HepG2 (cell line): ENCODE data around the gene CHST12. TPM values are rescaled to one million over a fixed set of nuclear protein-coding genes. Genes with fewer than 3 reads are reported as not detected.

ENCODE experiments used
- ATAC-seq: fragments of 200-7000 bp; cut with Tn5 transposase; 3 replicates; pipeline ENCODE4 v1.9.1; 2020; ENCODE audit warnings: mild to moderate bottlenecking, moderate library complexity
- BruUV-seq: library from RNA; stranded (reverse); fragments of 400-500 nt; replicated peaks from 2 replicates; lab custom pipeline; 2021; lab: Mats Ljungman, UMichigan
- CTCF ChIA-PET: fragments of 300-600 bp; formaldehyde crosslinking; extraction: SDS; loops from one replicate; lab custom pipeline; 2021; ENCODE audit warnings: low total read pairs, inconsistent platforms, low intra/inter-chr PET ratio; lab: Yijun Ruan, JAX
- POLR2A ChIA-PET: fragments of 350-600 bp; sonication (Branson Sonifier 250); formaldehyde crosslinking; loops from one replicate; lab custom pipeline; 2020; ENCODE audit warnings: antibody characterized with exemption, inconsistent platforms; lab: Yijun Ruan, JAX
- DNase-seq: peaks from one replicate; pipeline ENCODE4 v3.0.0-alpha.2; 2015; ENCODE audit warnings: low spot score
- FAIRE-seq: peaks from 3 replicates; lab custom pipeline; 2011; peaks lifted over from hg19 to GRCh38; lab: Jason Lieb, UNC
- H2AFZ ChIP-seq: one replicate; pipeline ENCODE4 v1.6.1; 2011; ENCODE audit warnings: low read length, inconsistent platforms
- H3K27ac ChIP-seq: fragments of 300-600 bp; 3 replicates; pipeline ENCODE4 v1.8.0; 2011; ENCODE audit warnings: mixed run types, mild to moderate bottlenecking, mixed read lengths, low read length, inconsistent platforms; ENCODE audit not compliant: insufficient read depth; ENCODE audit errors: extremely low read length
- H3K27me3 ChIP-seq, 2 experiments: fragments of 200-600 bp in 1 of 2; 2 replicates in 1 of 2; 3 replicates in 1 of 2; pipeline versions ENCODE4 v1.6.0 to v1.8.0; 2011; ENCODE audit warnings: low read length in 2 of 2, mild to moderate bottlenecking in 2 of 2, moderate library complexity in 2 of 2, inconsistent platforms in 1 of 2; ENCODE audit not compliant: insufficient read depth in 2 of 2, control insufficient read depth in 1 of 2
- H3K36me3 ChIP-seq, 2 experiments: fragments of 200-600 bp in 1 of 2; replicated peaks in 1 of 2; 2 replicates in 1 of 2; 3 replicates in 1 of 2; pipeline versions ENCODE4 v1.5.1 to v1.8.0; 2011; ENCODE audit warnings: low read length in 2 of 2, inconsistent platforms in 1 of 2; ENCODE audit not compliant: insufficient read depth in 2 of 2, control insufficient read depth in 1 of 2
- H3K4me1 ChIP-seq: 2 replicates; pipeline ENCODE4 v1.5.1; 2012; ENCODE audit warnings: low read length, inconsistent platforms; ENCODE audit not compliant: insufficient read depth
- H3K4me2 ChIP-seq: 2 replicates; pipeline ENCODE4 v1.6.0; 2011; ENCODE audit warnings: low read depth, low read length, inconsistent platforms
- H3K4me3 ChIP-seq, 3 experiments: fragments of 200-600 bp in 1 of 3; sonication (generic), shearing (Covaris generic) in 1 of 3; replicated peaks in 1 of 3; 2 replicates each; pipeline ENCODE4 v1.5.1; 2011 to 2016; ENCODE audit warnings: low read length in 3 of 3, inconsistent platforms in 2 of 3, low read depth in 2 of 3, mild to moderate bottlenecking in 2 of 3, control low read depth in 1 of 3, mixed read lengths in 1 of 3; ENCODE audit not compliant: insufficient read depth in 1 of 3
- H3K79me2 ChIP-seq: one replicate; pipeline ENCODE4 v1.6.1; 2011; ENCODE audit warnings: low read length, inconsistent platforms; ENCODE audit not compliant: insufficient read depth
- H3K9ac ChIP-seq: 2 replicates; pipeline ENCODE4 v1.6.0; 2011; ENCODE audit warnings: mild to moderate bottlenecking, low read depth, low read length, inconsistent platforms; ENCODE audit not compliant: insufficient read depth
- H3K9me3 ChIP-seq: 2 replicates; pipeline ENCODE4 v1.5.1; 2012; ENCODE audit warnings: mild to moderate bottlenecking, low read length
- H4K20me1 ChIP-seq: 2 replicates; pipeline ENCODE4 v1.6.0; 2011; ENCODE audit warnings: inconsistent platforms, mild to moderate bottlenecking, low read length, moderate library complexity; ENCODE audit not compliant: insufficient read depth
- BHLHE40 ChIP-seq: IDR thresholded peaks from 2 replicates; pipeline ENCODE4 v1.6.1; 2011; ENCODE audit warnings: low read length, improper control_type of control experiment
- ETV5 ChIP-seq: IDR thresholded peaks from 2 replicates; pipeline ENCODE4 v1.6.1; 2018; ENCODE audit warnings: missing biosample characterization, missing genetic modification reagents, inconsistent platforms, borderline replicate concordance
- FOXO1 ChIP-seq: sonication (generic); formaldehyde crosslinking; IDR thresholded peaks from 2 replicates; pipeline ENCODE4 v1.4.0; 2020; ENCODE audit warnings: missing genetic modification reagents
- HDAC2 ChIP-seq: sonication (generic); formaldehyde crosslinking; IDR thresholded peaks from 2 replicates; pipeline ENCODE4 v1.4.0; 2020; ENCODE audit warnings: missing genetic modification reagents
- HNRNPL ChIP-seq: fragments of 200-400 bp; formaldehyde crosslinking; IDR thresholded peaks from 2 replicates; pipeline ENCODE4 v1.6.1; 2017; ENCODE audit warnings: mild to moderate bottlenecking, low read depth, low read length
- KMT2B ChIP-seq: IDR thresholded peaks from 2 replicates; pipeline ENCODE4 v1.6.1; 2016; ENCODE audit warnings: missing genetic modification reagents, missing compliant biosample characterization
- MED1 ChIP-seq: sonication (generic); formaldehyde crosslinking; IDR thresholded peaks from 2 replicates; pipeline ENCODE4 v1.4.0; 2020; ENCODE audit warnings: missing genetic modification reagents
- NRL ChIP-seq: sonication (generic); formaldehyde crosslinking; IDR thresholded peaks from 2 replicates; pipeline ENCODE4 v1.5.0; 2020; ENCODE audit warnings: missing genetic modification reagents, mild to moderate bottlenecking, moderate library complexity, borderline replicate concordance
- POLR2AphosphoS2 ChIP-seq: IDR thresholded peaks from 2 replicates; pipeline ENCODE4 v1.6.1; 2011; ENCODE audit warnings: low read depth, low read length, improper control_type of control experiment
- ZNF18 ChIP-seq: sonication (generic); formaldehyde crosslinking; IDR thresholded peaks from 2 replicates; pipeline ENCODE4 v1.8.0; 2022; ENCODE audit warnings: mild to moderate bottlenecking, missing genetic modification reagents; ENCODE audit not compliant: insufficient replicate concordance
- ZNF598 ChIP-seq: sonication (generic); formaldehyde crosslinking; IDR thresholded peaks from 2 replicates; pipeline ENCODE4 v1.5.1; 2020; ENCODE audit warnings: mild to moderate bottlenecking, missing genetic modification reagents, borderline replicate concordance
- ZNF687 ChIP-seq: sonication (generic); formaldehyde crosslinking; IDR thresholded peaks from 2 replicates; pipeline ENCODE4 v1.5.1; 2020; ENCODE audit warnings: mild to moderate bottlenecking, missing genetic modification reagents, moderate library complexity
- ZNF724P ChIP-seq: sonication (generic); formaldehyde crosslinking; IDR thresholded peaks from 2 replicates; pipeline ENCODE4 v1.8.0; 2022; ENCODE audit warnings: missing genetic modification reagents, borderline replicate concordance
- WGBS: methylation state at CpG from one replicate; pipeline ENCODE4 v1.1.6; 2017; ENCODE audit warnings: low lambda C conversion rate; 5-methylcytosine and 5-hydroxymethylcytosine counted together
- in situ Hi-C: cut with HindIII; loops from 2 replicates; pipeline ENCODE4 v1.10.0; 2017; ENCODE audit warnings: low pct_unique_long_range_greater_than_20kb; ENCODE audit not compliant: extremely low pct_ligation_motif_present
- intact Hi-C: fragments of 100-400 bp; cut with micrococcal nuclease; formaldehyde crosslinking; loops from one replicate; pipeline ENCODE4 v1.10.0; 2022; ENCODE audit not compliant: unreplicated experiment
- polyA plus RNA-seq, 8 experiments: library from polyadenylated mRNA; depleted of rRNA in 3 of 8; stranded (reverse) in 7 of 8; unstranded in 1 of 8; fragments of >200 nt; fragmentation: Illumina TruSeq in 4 of 8; extraction: Trizol in 4 of 8; gene quantifications; 2 replicates each; pipeline versions ENCODE4 v1.2.1 to v1.2.3, GENCODE V29; 2011 to 2016; ENCODE audit warnings: low read depth in 4 of 8, missing spikeins in 1 of 8, mixed read lengths in 1 of 8; ENCODE audit not compliant: insufficient read depth in 1 of 8
- total RNA-seq, 5 experiments: library from RNA; depleted of rRNA; stranded (reverse); fragments of >200 nt; fragmentation: Illumina TruSeq; extraction: Trizol; gene quantifications; 2 replicates each; pipeline ENCODE4 v1.2.3, GENCODE V29; 2016; ENCODE audit warnings: low read depth in 1 of 5
- TF ChIP-seq, protein P1 (sequence below): sonication (generic); formaldehyde crosslinking; IDR thresholded peaks from 2 replicates; pipeline ENCODE4 v1.5.1; 2020; ENCODE audit warnings: mild to moderate bottlenecking, missing genetic modification reagents, borderline replicate concordance
- TF ChIP-seq, protein P2 (sequence below): sonication (generic); formaldehyde crosslinking; IDR thresholded peaks from 2 replicates; pipeline ENCODE4 v1.4.0; 2020; ENCODE audit warnings: missing genetic modification reagents

The CHST12 gene
- total and polyA plus RNA-seq, 2 of the 13 experiments (the other 11 are each of a cell fraction or from before 2014, with no cell fraction given), result 6.4 to 15.8 TPM

DNA sequence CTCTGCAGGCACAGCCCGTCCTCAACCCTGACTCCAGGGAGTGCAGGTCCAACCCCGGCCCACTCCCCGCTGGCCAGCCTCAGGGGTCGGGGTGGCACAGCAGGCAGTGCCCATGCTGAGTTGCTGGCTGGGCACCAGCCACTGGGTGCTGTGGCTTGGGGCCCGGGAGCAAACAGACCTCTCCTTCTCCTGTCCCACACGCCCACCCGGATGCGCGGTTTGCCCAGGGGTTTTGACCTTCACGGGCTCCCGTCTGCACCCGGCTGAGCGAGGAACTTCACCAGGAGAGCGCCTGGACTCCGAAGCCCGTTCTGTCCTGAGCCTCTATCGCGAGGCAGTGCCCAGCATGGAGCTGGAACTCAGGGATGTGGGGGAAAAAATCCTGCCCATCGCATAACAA lies 75.4 kb downstream of the CHST12 start:
- H3K9me3 ChIP-seq, result no peaks in the 10 kb centered on the region
- peaks cover 16 to 61% of the 10 kb centered on the region in 2 experiments for H3K27me3 ChIP-seq
- H3K4me1 ChIP-seq, result peaks cover 38% of the 10 kb centered on the region
- H3K27ac ChIP-seq, result no peak overlapping the region
- in situ Hi-C loops, result no loop called here
- H3K4me2 ChIP-seq, result peak overlapping the region; percentile 41
- 34% methylated on average over 11 of the region's 19 CpGs for WGBS
- BruUV-seq, result no TSS peak
- no peak for DNase-seq
- FAIRE-seq, result no peak
- peak overlapping the region in 1 of 3 experiments; percentile 15; a peak in 1 of 6 replicates for H3K4me3 ChIP-seq
- H3K36me3 ChIP-seq, result no peaks in the 10 kb centered on the region
- CTCF ChIA-PET, result no interaction called here
- H4K20me1 ChIP-seq, result no peaks in the 10 kb centered on the region
- H2AFZ ChIP-seq, result no peak overlapping the region
- H3K79me2 ChIP-seq, result no peaks in the 10 kb centered on the region
- no peak for TF ChIP-seq FOXO1 (CRISPR knock-in tag)
- TF ChIP-seq, protein P1, sequence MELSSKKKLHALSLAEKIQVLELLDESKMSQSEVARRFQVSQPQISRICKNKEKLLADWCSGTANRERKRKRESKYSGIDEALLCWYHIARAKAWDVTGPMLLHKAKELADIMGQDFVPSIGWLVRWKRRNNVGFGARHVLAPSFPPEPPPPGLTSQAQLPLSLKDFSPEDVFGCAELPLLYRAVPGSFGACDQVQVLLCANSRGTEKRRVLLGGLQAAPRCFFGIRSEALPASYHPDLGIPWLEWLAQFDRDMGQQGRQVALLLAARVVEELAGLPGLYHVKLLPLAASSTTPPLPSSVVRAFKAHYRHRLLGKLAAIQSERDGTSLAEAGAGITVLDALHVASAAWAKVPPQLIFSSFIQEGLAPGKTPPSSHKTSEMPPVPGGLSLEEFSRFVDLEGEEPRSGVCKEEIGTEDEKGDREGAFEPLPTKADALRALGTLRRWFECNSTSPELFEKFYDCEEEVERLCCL, result no peak
- TF ChIP-seq MED1 (CRISPR knock-in tag), result no peak
- no peak for TF ChIP-seq POLR2AphosphoS2
- TF ChIP-seq ZNF598 (CRISPR knock-in tag), result 0 out of 2 replicates have a peak, but pooled peaks have one; percentile 27
- no peak for TF ChIP-seq NRL (CRISPR knock-in tag)
- peak; percentile 90 for TF ChIP-seq HNRNPL
- no peak for TF ChIP-seq HDAC2 (CRISPR knock-in tag)
- no peak for TF ChIP-seq ETV5
- no peak for TF ChIP-seq ZNF18 (CRISPR knock-in tag)
- TF ChIP-seq, protein P2, sequence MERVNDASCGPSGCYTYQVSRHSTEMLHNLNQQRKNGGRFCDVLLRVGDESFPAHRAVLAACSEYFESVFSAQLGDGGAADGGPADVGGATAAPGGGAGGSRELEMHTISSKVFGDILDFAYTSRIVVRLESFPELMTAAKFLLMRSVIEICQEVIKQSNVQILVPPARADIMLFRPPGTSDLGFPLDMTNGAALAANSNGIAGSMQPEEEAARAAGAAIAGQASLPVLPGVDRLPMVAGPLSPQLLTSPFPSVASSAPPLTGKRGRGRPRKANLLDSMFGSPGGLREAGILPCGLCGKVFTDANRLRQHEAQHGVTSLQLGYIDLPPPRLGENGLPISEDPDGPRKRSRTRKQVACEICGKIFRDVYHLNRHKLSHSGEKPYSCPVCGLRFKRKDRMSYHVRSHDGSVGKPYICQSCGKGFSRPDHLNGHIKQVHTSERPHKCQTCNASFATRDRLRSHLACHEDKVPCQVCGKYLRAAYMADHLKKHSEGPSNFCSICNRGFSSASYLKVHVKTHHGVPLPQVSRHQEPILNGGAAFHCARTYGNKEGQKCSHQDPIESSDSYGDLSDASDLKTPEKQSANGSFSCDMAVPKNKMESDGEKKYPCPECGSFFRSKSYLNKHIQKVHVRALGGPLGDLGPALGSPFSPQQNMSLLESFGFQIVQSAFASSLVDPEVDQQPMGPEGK (CRISPR knock-in tag), result no peak
- no peak for TF ChIP-seq BHLHE40
- TF ChIP-seq ZNF724P (CRISPR knock-in tag), result no peak
- peak; percentile 5; the same call in 1 of the 2 replicates for TF ChIP-seq ZNF687 (CRISPR knock-in tag)
- TF ChIP-seq KMT2B (CRISPR knock-in tag), result no peak
- POLR2A ChIA-PET, result no interaction called here
- intact Hi-C loops, result loop anchor here (5.0 to 10.0 kb wide), 2 partner anchors 44 to 86 kb away; no protein-coding TSS in a partner anchor
- no peak overlapping the region for H3K9ac ChIP-seq
- no peak for ATAC-seq
